ENCODE data around the gene CXCL3. TPM values are rescaled to one million over a fixed set of nuclear protein-coding genes. Genes with fewer than 3 reads are reported as not detected.

The CXCL3 gene
- total RNA-seq, 2 experiments from 2014 or later, result 0.30 to 0.61 TPM

GRCh38 chr4:74014332-74014731, 24.2 kb downstream of the CXCL3 start:
- Histone ChIP-seq H3K27me3 (ENCODE audit: control insufficient read depth in 1 of 2, insufficient read depth in 2 of 2, low read length in 2 of 2) (no peaks in the 10 kb centered on the region), H3K36me3 (ENCODE audit: insufficient read depth, low read length) (no peaks in the 10 kb centered on the region), H3K9me3 (ENCODE audit: control insufficient read depth in 1 of 2, insufficient read depth in 1 of 2, low read length in 2 of 2) (no peaks in the 10 kb centered on the region), H3K4me3 (ENCODE audit: low read length) (no peak overlapping the region), H3K27ac (ENCODE audit: low read depth in 1 of 2, low read length in 2 of 2) (no peak overlapping the region), H3K4me1 (ENCODE audit: insufficient read depth, low read length) (no peaks in the 10 kb centered on the region)
- H3K4me1 Mint-ChIP-seq (ENCODE audit: low read depth), result peaks cover 11% of the 10 kb centered on the region
- CTCF ChIA-PET, result no interaction called here
- no peaks in the 10 kb centered on the region for H3K27me3 Mint-ChIP-seq
- ATAC-seq (ENCODE audit: poor library complexity) (no peak), DNase-seq (no peak)
- intact Hi-C loops (cut with DNase I, micrococcal nuclease), result no loop called here
- TF ChIP-seq, protein P1, sequence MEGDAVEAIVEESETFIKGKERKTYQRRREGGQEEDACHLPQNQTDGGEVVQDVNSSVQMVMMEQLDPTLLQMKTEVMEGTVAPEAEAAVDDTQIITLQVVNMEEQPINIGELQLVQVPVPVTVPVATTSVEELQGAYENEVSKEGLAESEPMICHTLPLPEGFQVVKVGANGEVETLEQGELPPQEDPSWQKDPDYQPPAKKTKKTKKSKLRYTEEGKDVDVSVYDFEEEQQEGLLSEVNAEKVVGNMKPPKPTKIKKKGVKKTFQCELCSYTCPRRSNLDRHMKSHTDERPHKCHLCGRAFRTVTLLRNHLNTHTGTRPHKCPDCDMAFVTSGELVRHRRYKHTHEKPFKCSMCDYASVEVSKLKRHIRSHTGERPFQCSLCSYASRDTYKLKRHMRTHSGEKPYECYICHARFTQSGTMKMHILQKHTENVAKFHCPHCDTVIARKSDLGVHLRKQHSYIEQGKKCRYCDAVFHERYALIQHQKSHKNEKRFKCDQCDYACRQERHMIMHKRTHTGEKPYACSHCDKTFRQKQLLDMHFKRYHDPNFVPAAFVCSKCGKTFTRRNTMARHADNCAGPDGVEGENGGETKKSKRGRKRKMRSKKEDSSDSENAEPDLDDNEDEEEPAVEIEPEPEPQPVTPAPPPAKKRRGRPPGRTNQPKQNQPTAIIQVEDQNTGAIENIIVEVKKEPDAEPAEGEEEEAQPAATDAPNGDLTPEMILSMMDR (IDR thresholded peaks at IDR 0.05), result no peak
- no peak overlapping the region for H3K4me3 Mint-ChIP-seq
- no peak overlapping the region for H3K27ac Mint-ChIP-seq
- no peaks in the 10 kb centered on the region for H3K36me3 Mint-ChIP-seq (ENCODE audit: low read depth)
- no peaks in the 10 kb centered on the region for H3K9me3 Mint-ChIP-seq
- POLR2A ChIA-PET, result no interaction called here

GRCh38 chr4:74013264-74013663, 25.2 kb downstream of the CXCL3 start:
- Histone ChIP-seq H3K27ac (ENCODE audit: low read depth in 1 of 2, low read length in 2 of 2) (no peak overlapping the region), H3K4me1 (ENCODE audit: insufficient read depth, low read length) (no peaks in the 10 kb centered on the region), H3K27me3 (ENCODE audit: control insufficient read depth in 1 of 2, insufficient read depth in 2 of 2, low read length in 2 of 2) (no peaks in the 10 kb centered on the region), H3K4me3 (ENCODE audit: low read length) (no peak overlapping the region), H3K36me3 (ENCODE audit: insufficient read depth, low read length) (no peaks in the 10 kb centered on the region), H3K9me3 (ENCODE audit: control insufficient read depth in 1 of 2, insufficient read depth in 1 of 2, low read length in 2 of 2) (no peaks in the 10 kb centered on the region)
- CTCF ChIA-PET, result no interaction called here
- no peaks in the 10 kb centered on the region for H3K27me3 Mint-ChIP-seq
- POLR2A ChIA-PET, result no interaction called here
- TF ChIP-seq, protein P1 (IDR thresholded peaks at IDR 0.05), result no peak
- peaks cover 11% of the 10 kb centered on the region for H3K4me1 Mint-ChIP-seq (ENCODE audit: low read depth)
- no peaks in the 10 kb centered on the region for H3K36me3 Mint-ChIP-seq (ENCODE audit: low read depth)
- ATAC-seq (ENCODE audit: poor library complexity), result no peak
- no peak overlapping the region for H3K4me3 Mint-ChIP-seq
- H3K27ac Mint-ChIP-seq, result no peak overlapping the region
- intact Hi-C loops (cut with DNase I, micrococcal nuclease), result no loop called here
- no peaks in the 10 kb centered on the region for H3K9me3 Mint-ChIP-seq
- no peak for DNase-seq

- Histone ChIP-seq H3K9me3 (ENCODE audit: control insufficient read depth in 1 of 2, insufficient read depth in 1 of 2, low read length in 2 of 2) (no peaks in the 10 kb centered on the region), H3K27ac (ENCODE audit: low read depth in 1 of 2, low read length in 2 of 2) (no peak overlapping the region), H3K27me3 (ENCODE audit: control insufficient read depth in 1 of 2, insufficient read depth in 2 of 2, low read length in 2 of 2) (no peaks in the 10 kb centered on the region), H3K4me1 (ENCODE audit: insufficient read depth, low read length) (no peaks in the 10 kb centered on the region), H3K4me3 (ENCODE audit: low read length) (no peak overlapping the region), H3K36me3 (ENCODE audit: insufficient read depth, low read length) (no peaks in the 10 kb centered on the region)
- TF ChIP-seq, protein P1 (IDR thresholded peaks at IDR 0.05), result no peak
- H3K4me3 Mint-ChIP-seq, result no peak overlapping the region
- DNase-seq (no peak), ATAC-seq (ENCODE audit: poor library complexity) (no peak)
- peaks cover 11% of the 10 kb centered on the region for H3K4me1 Mint-ChIP-seq (ENCODE audit: low read depth)
- H3K9me3 Mint-ChIP-seq, result no peaks in the 10 kb centered on the region
- ChIA-PET POLR2A (no interaction called here), CTCF (no interaction called here)
- H3K27me3 Mint-ChIP-seq, result no peaks in the 10 kb centered on the region
- H3K27ac Mint-ChIP-seq, result no peak overlapping the region
- intact Hi-C loops (cut with DNase I, micrococcal nuclease), result no loop called here
- no peaks in the 10 kb centered on the region for H3K36me3 Mint-ChIP-seq (ENCODE audit: low read depth)
Observed at GRCh38 chr4:74012130-74012529, 26.4 kb downstream of the CXCL3 start.

All from CD4-positive, alpha-beta T cell (primary cell).